CD4-positive, alpha-beta T cell (primary cell): ENCODE data around the gene TET2. TPM values are rescaled to one million over a fixed set of nuclear protein-coding genes. Genes with fewer than 3 reads are reported as not detected.
"Not testable (repeated sequence)": the region's sequence is repeated elsewhere in the genome, so short reads cannot be mapped to it uniquely, and the experiment has no call there.

Source experiments
- ATAC-seq: fragments of 200-7000 bp; cut with Tn5 transposase; one replicate; pipeline ENCODE4 v1.10.0; 2022; ENCODE audit warnings: mild to moderate bottlenecking; ENCODE audit not compliant: poor library complexity
- CTCF ChIA-PET: fragments of 350-600 bp; sonication (Branson Sonifier 250); formaldehyde crosslinking; loops from one replicate; lab custom pipeline; 2021; ENCODE audit warnings: antibody characterized with exemption, inconsistent platforms; lab: Charles Lee
- POLR2A ChIA-PET: fragments of 350-600 bp; sonication (Branson Sonifier 250); formaldehyde crosslinking; loops from one replicate; lab custom pipeline; 2021; ENCODE audit warnings: antibody characterized with exemption, inconsistent platforms; lab: Charles Lee
- DNase-seq, 14 experiments: peaks; one replicate each; pipeline ENCODE4 v3.0.0-alpha.2; 2013 to 2020; ENCODE audit warnings: mixed read lengths in 2 of 14
- H3K27ac ChIP-seq, 2 donors: one replicate each; pipeline versions ENCODE4 v1.5.1 to v1.7.0; 2013; ENCODE audit warnings: low read length in 2 of 2, low read depth in 1 of 2, mild to moderate bottlenecking in 1 of 2
- H3K27me3 ChIP-seq, 2 experiments: 1 replicate in 1 of 2; 2 replicates in 1 of 2; pipeline versions ENCODE4 v1.6.1 to v1.7.0; 2013; ENCODE audit warnings: low read length in 2 of 2, control low read depth in 1 of 2, mild to moderate bottlenecking in 1 of 2, moderate library complexity in 1 of 2; ENCODE audit not compliant: insufficient read depth in 2 of 2, control insufficient read depth in 1 of 2
- H3K36me3 ChIP-seq: one replicate; pipeline ENCODE4 v1.6.1; 2013; ENCODE audit warnings: low read length, control low read depth; ENCODE audit not compliant: insufficient read depth
- H3K4me1 ChIP-seq: one replicate; pipeline ENCODE4 v1.6.1; 2013; ENCODE audit warnings: low read length, control low read depth; ENCODE audit not compliant: insufficient read depth
- H3K4me3 ChIP-seq: one replicate; pipeline ENCODE4 v1.5.1; 2013; ENCODE audit warnings: mild to moderate bottlenecking, low read length, moderate library complexity
- H3K9me3 ChIP-seq, 2 experiments: 1 replicate in 1 of 2; 2 replicates in 1 of 2; pipeline versions ENCODE4 v1.6.1 to v1.7.0; 2013; ENCODE audit warnings: low read length in 2 of 2, mild to moderate bottlenecking in 2 of 2, control low read depth in 1 of 2, moderate library complexity in 1 of 2; ENCODE audit not compliant: control insufficient read depth in 1 of 2, insufficient read depth in 1 of 2
- H3K27ac Mint-ChIP-seq: one replicate; pipeline ENCODE4 v1.8.0; 2020; ENCODE audit warnings: mixed read lengths
- H3K27me3 Mint-ChIP-seq: one replicate; pipeline ENCODE4 v1.8.0; 2021; ENCODE audit warnings: mixed read lengths
- H3K36me3 Mint-ChIP-seq: one replicate; pipeline ENCODE4 v1.8.0; 2021; ENCODE audit warnings: low read depth, mixed read lengths
- H3K4me1 Mint-ChIP-seq: one replicate; pipeline ENCODE4 v1.8.0; 2021; ENCODE audit warnings: low read depth, mixed read lengths
- H3K4me3 Mint-ChIP-seq: one replicate; pipeline ENCODE4 v1.8.0; 2020; ENCODE audit warnings: mild to moderate bottlenecking, mixed read lengths
- H3K9me3 Mint-ChIP-seq: one replicate; pipeline ENCODE4 v1.8.0; 2020; ENCODE audit warnings: mixed read lengths
- intact Hi-C, 2 experiments: fragments of 100-400 bp; cut with DNase I in 1 of 2; cut with micrococcal nuclease in 1 of 2; formaldehyde crosslinking; loops; one replicate each; pipeline versions ENCODE4 v1.15.1 to v1.9.0; 2023 to 2025; cut with DNase I, micrococcal nuclease
- total RNA-seq, 174 experiments: library from RNA in 2 of 174; stranded (reverse) in 2 of 174; gene quantifications; one replicate each; pipeline ENCODE4 v1.2.3 and lab custom pipeline; 2021 to 2026
- TF ChIP-seq, protein P1 (sequence below): fragments of 200-600 bp; IDR thresholded peaks from one replicate; pipeline ENCODE4 v1.8.0; 2022; ENCODE audit warnings: antibody characterized with exemption, mild to moderate bottlenecking

The TET2 gene
- total RNA-seq, 2 experiments from 2014 or later, result 31.0 to 32.0 TPM

DNA sequence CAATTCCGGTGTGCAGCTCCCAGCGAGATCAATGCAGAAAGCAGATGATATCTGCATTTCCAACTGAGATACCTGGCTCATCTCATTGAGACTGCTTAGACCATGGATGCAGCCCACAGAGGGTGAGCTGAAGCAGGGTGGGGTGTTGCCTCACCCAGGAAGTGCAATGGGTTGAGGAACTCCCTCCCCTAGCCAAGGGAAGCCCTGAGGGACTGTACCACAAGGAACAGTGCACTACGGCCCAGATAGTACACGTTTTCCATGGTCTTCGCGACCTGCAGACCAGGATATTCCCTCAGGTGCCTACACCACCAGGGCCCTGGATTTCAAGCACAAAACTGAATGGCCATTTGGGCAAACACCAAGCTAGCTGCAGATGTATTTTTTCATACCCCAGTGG lies 150.0 kb downstream of the TET2 start:
- Mint-ChIP-seq H3K9me3 (peaks cover 16% of the 10 kb centered on the region), H3K4me3 (no peak overlapping the region), H3K36me3 (peaks cover 4% of the 10 kb centered on the region), H3K27ac (no peak overlapping the region), H3K27me3 (no peaks in the 10 kb centered on the region), H3K4me1 (no peaks in the 10 kb centered on the region)
- H3K27ac ChIP-seq, result no peak overlapping the region
- H3K4me3 ChIP-seq, result no peak overlapping the region
- CTCF ChIA-PET, result no interaction called here
- TF ChIP-seq, protein P1, sequence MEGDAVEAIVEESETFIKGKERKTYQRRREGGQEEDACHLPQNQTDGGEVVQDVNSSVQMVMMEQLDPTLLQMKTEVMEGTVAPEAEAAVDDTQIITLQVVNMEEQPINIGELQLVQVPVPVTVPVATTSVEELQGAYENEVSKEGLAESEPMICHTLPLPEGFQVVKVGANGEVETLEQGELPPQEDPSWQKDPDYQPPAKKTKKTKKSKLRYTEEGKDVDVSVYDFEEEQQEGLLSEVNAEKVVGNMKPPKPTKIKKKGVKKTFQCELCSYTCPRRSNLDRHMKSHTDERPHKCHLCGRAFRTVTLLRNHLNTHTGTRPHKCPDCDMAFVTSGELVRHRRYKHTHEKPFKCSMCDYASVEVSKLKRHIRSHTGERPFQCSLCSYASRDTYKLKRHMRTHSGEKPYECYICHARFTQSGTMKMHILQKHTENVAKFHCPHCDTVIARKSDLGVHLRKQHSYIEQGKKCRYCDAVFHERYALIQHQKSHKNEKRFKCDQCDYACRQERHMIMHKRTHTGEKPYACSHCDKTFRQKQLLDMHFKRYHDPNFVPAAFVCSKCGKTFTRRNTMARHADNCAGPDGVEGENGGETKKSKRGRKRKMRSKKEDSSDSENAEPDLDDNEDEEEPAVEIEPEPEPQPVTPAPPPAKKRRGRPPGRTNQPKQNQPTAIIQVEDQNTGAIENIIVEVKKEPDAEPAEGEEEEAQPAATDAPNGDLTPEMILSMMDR, result no peak
- H3K4me1 ChIP-seq, result no peaks in the 10 kb centered on the region
- intact Hi-C loops, result no loop called here
- ATAC-seq (no peak), DNase-seq (no peak)
- POLR2A ChIA-PET, result no interaction called here
- H3K9me3 ChIP-seq, result no peaks in the 10 kb centered on the region
- H3K36me3 ChIP-seq, result no peaks in the 10 kb centered on the region
- H3K27me3 ChIP-seq, result no peaks in the 10 kb centered on the region

DNA sequence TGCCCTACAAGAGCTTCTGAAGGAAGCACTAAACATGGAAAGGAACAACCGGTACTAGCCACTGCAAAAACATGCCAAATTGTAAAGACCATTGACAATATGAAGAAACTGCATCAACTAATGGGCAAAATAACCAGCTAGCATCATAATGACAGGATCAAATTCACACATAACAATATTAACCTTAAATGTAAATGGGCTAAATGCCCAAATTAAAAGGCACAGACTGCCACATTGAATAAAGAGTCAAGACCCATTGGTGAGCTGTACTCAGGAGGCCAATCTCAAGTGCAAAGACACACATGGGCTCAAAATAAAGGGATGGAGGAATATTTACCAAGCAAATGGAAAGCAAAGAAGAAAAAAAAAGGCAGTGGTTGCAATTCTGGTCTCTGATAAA lies 152.4 kb downstream of the TET2 start:
- H3K4me1 ChIP-seq, H3K27me3 ChIP-seq, H3K36me3 ChIP-seq, H3K4me3 ChIP-seq, POLR2A ChIA-PET, ATAC-seq, H3K4me3 Mint-ChIP-seq, H3K27me3 Mint-ChIP-seq, H3K36me3 Mint-ChIP-seq, CTCF ChIA-PET, DNase-seq, H3K9me3 ChIP-seq, H3K4me1 Mint-ChIP-seq, H3K27ac ChIP-seq, intact Hi-C loops, H3K27ac Mint-ChIP-seq: not testable (repeated sequence)
- H3K9me3 Mint-ChIP-seq, result peaks cover 20% of the 10 kb centered on the region

DNA sequence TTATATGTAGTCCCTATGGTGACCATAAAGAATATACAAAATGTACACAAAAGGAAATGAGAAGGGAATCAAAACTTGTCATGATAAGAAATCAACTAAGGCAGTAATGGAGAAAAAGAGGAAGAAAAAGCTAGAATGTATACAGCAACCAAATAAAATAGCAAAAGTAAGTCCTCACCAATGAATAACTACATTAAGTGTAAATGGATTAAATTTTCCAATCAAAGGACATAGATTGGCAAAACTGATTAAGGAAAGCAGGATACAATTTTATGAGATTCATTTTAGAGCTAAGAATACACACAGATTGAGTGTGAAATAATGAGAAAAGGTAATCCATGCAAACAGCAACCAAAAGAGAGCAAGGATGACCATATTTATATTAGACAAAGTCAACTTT lies 157.4 kb downstream of the TET2 start:
- no peaks in the 10 kb centered on the region for H3K27me3 ChIP-seq
- Mint-ChIP-seq H3K4me3 (no peak overlapping the region), H3K27ac (no peak overlapping the region), H3K27me3 (no peaks in the 10 kb centered on the region), H3K36me3 (no peaks in the 10 kb centered on the region), H3K9me3 (peaks cover 13% of the 10 kb centered on the region), H3K4me1 (peaks cover 7% of the 10 kb centered on the region)
- intact Hi-C loops, result no loop called here
- ATAC-seq (no peak), DNase-seq (no peak)
- ChIA-PET CTCF (no interaction called here), POLR2A (no interaction called here)
- no peaks in the 10 kb centered on the region for H3K36me3 ChIP-seq
- H3K4me1 ChIP-seq, result no peaks in the 10 kb centered on the region
- TF ChIP-seq, protein P1, result no peak
- H3K4me3 ChIP-seq, result no peak overlapping the region
- H3K27ac ChIP-seq, result no peak overlapping the region
- peaks cover 0 to 11% of the 10 kb centered on the region in 2 experiments for H3K9me3 ChIP-seq
